ENCODE measurements around the gene CNDP1.

Gene CNDP1

GRCh38 chr18:74498712-74499627, 35.3 kb upstream of the CNDP1 start:
- no peaks in the 10 kb centered on the region for H3K9me3 ChIP-seq (ENCODE audit: control insufficient read depth, insufficient read depth, low read depth, low read length)
- POLR2A ChIA-PET = no interaction called here
- 0 out of 2 replicates have a peak, but pooled peaks cover 3% of the 10 kb centered on the region for H3K4me1 ChIP-seq (ENCODE audit: control insufficient read depth, insufficient read depth, low read length)
- H3K4me3 ChIP-seq (ENCODE audit: low read depth, low read length) = no peak overlapping the region
- TF ChIP-seq SCRT2 (tag by site-specific recombination; IDR thresholded peaks at IDR 0.05) (0 out of 2 replicates have a peak, but pooled peaks have one; percentile 22), KLF16 (tag by site-specific recombination; IDR thresholded peaks at IDR 0.05) (no peak), ZNF768 (tag by site-specific recombination; IDR thresholded peaks at IDR 0.05) (no peak), ZFHX2 (tag by site-specific recombination; conservative IDR thresholded peaks at IDR 0.05) (peak; percentile 34; the same call in 1 of the 2 replicates), ZNF133 (tag by site-specific recombination; IDR thresholded peaks at IDR 0.05) (no peak)
- TF ChIP-seq, protein P1, sequence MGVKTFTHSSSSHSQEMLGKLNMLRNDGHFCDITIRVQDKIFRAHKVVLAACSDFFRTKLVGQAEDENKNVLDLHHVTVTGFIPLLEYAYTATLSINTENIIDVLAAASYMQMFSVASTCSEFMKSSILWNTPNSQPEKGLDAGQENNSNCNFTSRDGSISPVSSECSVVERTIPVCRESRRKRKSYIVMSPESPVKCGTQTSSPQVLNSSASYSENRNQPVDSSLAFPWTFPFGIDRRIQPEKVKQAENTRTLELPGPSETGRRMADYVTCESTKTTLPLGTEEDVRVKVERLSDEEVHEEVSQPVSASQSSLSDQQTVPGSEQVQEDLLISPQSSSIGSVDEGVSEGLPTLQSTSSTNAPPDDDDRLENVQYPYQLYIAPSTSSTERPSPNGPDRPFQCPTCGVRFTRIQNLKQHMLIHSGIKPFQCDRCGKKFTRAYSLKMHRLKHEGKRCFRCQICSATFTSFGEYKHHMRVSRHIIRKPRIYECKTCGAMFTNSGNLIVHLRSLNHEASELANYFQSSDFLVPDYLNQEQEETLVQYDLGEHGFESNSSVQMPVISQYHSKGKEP (tag by site-specific recombination; IDR thresholded peaks at IDR 0.05) = peak; percentile 59; the same call in 1 of the 2 replicates
- H3K27ac ChIP-seq (ENCODE audit: extremely low read depth, low read depth, low read length) = no peak overlapping the region
- peaks cover 20 to 27% of the 10 kb centered on the region in 2 experiments for H3K36me3 ChIP-seq (ENCODE audit: control insufficient read depth in 2 of 2, insufficient read depth in 1 of 2, low read length in 2 of 2)
- CTCF ChIA-PET = interaction anchor here (0.6 to 1.8 kb wide), 4 partner anchors 53 to 146 kb away, joined by 3 to 4 read pairs (median 4); no protein-coding TSS in a partner anchor

GRCh38 chr18:74499633-74500032, 34.7 kb upstream of the CNDP1 start:
- H3K36me3 ChIP-seq (ENCODE audit: control insufficient read depth in 2 of 2, insufficient read depth in 1 of 2, low read length in 2 of 2) = peaks cover 20 to 34% of the 10 kb centered on the region in 2 experiments
- H3K9me3 ChIP-seq (ENCODE audit: control insufficient read depth, insufficient read depth, low read depth, low read length) = no peaks in the 10 kb centered on the region
- no peak overlapping the region for H3K4me3 ChIP-seq (ENCODE audit: low read depth, low read length)
- CTCF ChIA-PET = interaction anchor here (1.0 to 1.8 kb wide), 2 partner anchors 52 to 146 kb away, joined by 3 to 4 read pairs; no protein-coding TSS in a partner anchor
- POLR2A ChIA-PET = no interaction called here
- TF ChIP-seq ZNF174 (tag by site-specific recombination; IDR thresholded peaks at IDR 0.05) = no peak
- no peak for TF ChIP-seq GLIS1 (tag by site-specific recombination; IDR thresholded peaks at IDR 0.05)
- no peak for TF ChIP-seq ZNF621 (tag by site-specific recombination; IDR thresholded peaks at IDR 0.05)
- TF ChIP-seq YY2 (tag by site-specific recombination; IDR thresholded peaks at IDR 0.05) = no peak
- no peak for TF ChIP-seq ZNF704 (tag by site-specific recombination; IDR thresholded peaks at IDR 0.05)
- no peak for TF ChIP-seq ZNF426 (tag by site-specific recombination; IDR thresholded peaks at IDR 0.05)
- TF ChIP-seq, protein P1 (tag by site-specific recombination; IDR thresholded peaks at IDR 0.05) = no peak
- TF ChIP-seq ZNF518A (tag by site-specific recombination; conservative IDR thresholded peaks at IDR 0.05; ENCODE audit: low read depth) = no peak
- no peak for TF ChIP-seq TCF7L2 (IDR thresholded peaks at IDR 0.05; ENCODE audit: borderline replicate concordance, low read depth, low read length)
- TF ChIP-seq ZNF768 (tag by site-specific recombination; IDR thresholded peaks at IDR 0.05) = no peak
- no peak for TF ChIP-seq ZFP69B (tag by site-specific recombination; IDR thresholded peaks at IDR 0.05)
- TF ChIP-seq SP7 (tag by site-specific recombination; IDR thresholded peaks at IDR 0.05) = no peak
- no peak for TF ChIP-seq KLF1 (tag by site-specific recombination; IDR thresholded peaks at IDR 0.05)
- TF ChIP-seq PRDM6 (tag by site-specific recombination; IDR thresholded peaks at IDR 0.05) = no peak
- H3K4me1 ChIP-seq (ENCODE audit: control insufficient read depth, insufficient read depth, low read length) = 0 out of 2 replicates have a peak, but pooled peaks cover 3% of the 10 kb centered on the region
- no peak overlapping the region for H3K27ac ChIP-seq (ENCODE audit: extremely low read depth, low read depth, low read length)

Measured in HEK293 (cell line).